NCI-H187 (cell line): ENCODE measurements around the gene TMTC2.

ENCODE experiments used
- DNase-seq, 2 experiments: peaks; one replicate each; lab custom pipeline; 2025; lab: John Stamatoyannopoulos, UW

TMTC2 gene

GRCh38 chr12:82954064-82954463 lies 267.4 kb downstream of the TMTC2 start:
- DNase-seq: no peak

GRCh38 chr12:82954572-82954971 lies 267.9 kb downstream of the TMTC2 start:
- DNase-seq: no peak

DNA sequence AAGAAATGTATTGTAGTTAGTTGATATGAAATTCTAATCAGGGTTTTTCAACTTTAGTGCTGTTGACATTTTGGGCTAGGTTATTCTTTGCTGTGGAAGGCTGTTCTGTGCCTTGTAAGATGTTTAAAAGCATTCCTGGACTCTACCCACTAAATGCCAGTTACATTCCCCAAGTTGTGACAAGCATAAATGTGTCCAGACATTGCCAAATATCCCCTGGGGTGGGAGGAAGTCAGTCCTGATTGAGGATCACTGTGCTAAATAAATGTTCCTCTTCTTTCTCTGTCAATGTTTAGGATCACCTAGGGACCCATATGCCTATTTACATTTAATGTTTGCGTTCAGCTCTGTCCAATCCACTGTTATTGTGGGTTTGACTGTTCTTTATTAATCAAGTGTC lies 268.3 kb downstream of the TMTC2 start:
- no peak for DNase-seq

DNA sequence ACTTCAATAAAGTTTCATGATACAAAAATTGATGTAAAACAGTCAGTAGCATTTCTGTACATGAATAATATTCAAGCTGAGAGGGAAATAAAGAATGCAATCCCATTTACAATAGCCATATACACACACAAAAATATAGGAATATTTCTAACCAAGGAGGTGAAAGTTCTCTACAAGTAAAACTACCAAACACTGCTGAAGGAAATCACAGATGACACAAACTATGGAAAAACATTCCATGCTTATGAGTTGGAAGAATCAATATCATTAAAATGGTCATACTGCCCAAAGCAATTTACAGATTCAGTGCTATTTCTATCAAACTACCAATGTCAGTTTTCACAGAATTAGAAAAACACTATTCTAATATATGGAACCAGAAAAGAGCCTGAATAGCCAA lies 272.3 kb downstream of the TMTC2 start:
- DNase-seq: no peak

DNA sequence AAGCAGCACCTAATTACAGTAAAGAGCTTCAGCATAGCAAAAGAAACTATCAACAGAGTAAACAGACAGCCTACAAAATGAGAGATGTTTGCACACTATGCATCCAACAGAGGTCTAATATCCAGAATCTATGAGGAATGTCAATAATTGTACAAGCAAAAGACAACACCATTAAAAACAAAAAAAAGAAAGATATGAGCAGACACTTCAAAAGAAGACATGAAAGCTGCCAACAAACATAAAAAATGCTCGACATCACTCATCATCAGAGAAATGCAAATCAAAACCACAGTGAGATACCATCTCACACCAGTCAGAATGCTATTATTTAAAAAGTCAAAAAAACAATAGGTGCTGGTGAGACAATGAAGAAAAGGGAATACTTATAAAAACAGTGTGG lies 273.1 kb downstream of the TMTC2 start:
- no peak for DNase-seq

GRCh38 chr12:82961835-82962234 lies 275.1 kb downstream of the TMTC2 start:
- no peak for DNase-seq

- no peak for DNase-seq
Measured at GRCh38 chr12:82963956-82964355, 277.2 kb downstream of the TMTC2 start.

DNA sequence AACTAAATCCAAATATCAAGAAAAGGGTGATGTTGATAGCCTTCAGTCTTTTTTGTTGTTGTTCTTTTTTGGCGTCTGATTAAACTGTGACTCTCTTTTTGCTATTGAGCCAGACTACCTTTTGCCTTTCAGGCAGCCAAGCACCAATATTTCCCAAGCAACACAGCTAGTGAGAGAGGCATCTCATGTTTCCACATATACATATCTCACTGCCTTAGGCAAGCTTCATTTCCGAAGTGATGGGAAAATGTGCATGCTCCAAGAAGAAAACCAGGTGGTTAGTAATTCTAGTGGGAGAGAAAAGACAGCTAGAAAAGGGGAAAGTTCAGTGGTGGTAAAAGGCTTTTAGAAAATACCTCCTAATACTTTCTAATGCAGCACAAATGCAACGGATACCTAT lies 277.7 kb downstream of the TMTC2 start:
- no peak for DNase-seq

- DNase-seq: no peak
Measured at GRCh38 chr12:82966001-82966559, 279.4 kb downstream of the TMTC2 start.

DNA sequence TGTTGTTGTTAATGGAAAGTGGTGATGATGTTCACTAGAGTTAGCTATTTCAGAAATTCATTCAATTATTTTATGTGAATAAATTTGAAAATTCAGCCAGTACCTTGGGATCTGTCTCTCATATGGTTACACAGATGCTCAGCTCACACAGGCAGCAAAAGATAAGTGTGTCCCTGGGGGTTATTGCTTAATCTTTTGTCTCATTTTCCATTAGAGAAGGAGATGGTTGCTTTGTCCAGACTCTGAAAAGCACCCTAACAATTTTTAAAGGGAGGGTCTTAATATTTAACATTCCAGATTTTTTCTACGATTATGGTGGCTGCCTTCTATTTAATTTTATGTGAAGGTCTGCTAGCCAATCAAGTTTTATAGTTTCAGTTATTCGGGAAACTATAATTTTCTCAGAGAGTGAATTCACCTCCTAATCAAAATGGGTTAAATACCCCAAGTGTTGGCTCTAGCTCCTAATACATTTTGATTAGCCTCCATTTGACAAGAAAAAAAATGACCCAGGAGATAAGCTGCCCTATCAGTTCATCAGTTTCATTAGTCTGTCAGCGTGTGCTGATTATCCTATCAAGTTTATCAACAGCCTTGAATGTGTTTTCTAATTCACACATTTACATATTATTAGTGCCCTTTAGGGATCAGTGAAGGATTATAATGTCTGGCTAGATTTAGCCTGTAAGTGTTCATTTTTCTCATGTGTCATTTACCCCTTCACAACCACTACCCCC lies 282.1 kb downstream of the TMTC2 start:
- no peak for DNase-seq

DNA sequence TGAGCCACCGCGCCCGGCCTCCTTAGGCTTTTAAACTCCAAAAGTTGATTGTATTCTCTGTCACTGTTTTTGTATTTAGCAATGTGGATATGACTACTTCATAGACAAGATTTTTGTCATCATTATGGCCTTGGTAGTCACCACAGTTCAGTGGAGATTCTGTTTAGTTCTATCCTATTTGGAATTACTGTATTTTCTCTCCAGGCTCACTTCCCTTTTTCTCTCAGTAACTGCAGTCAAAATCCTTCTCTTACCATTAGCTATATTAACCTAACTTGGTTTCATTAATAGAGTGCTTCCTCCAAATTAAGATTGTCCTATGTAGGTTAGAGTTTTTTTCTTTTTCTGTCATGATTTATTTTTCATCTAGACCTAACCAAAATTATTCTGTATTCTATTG lies 283.9 kb downstream of the TMTC2 start:
- DNase-seq: no peak

- DNase-seq: no peak
Measured at GRCh38 chr12:82971584-82971983, 284.9 kb downstream of the TMTC2 start.

- no peak for DNase-seq
Measured at GRCh38 chr12:82972624-82973023, 285.9 kb downstream of the TMTC2 start.

GRCh38 chr12:82973592-82973991 lies 286.9 kb downstream of the TMTC2 start:
- DNase-seq: no peak

GRCh38 chr12:82981150-82981549 lies 294.4 kb downstream of the TMTC2 start:
- no peak for DNase-seq

DNA sequence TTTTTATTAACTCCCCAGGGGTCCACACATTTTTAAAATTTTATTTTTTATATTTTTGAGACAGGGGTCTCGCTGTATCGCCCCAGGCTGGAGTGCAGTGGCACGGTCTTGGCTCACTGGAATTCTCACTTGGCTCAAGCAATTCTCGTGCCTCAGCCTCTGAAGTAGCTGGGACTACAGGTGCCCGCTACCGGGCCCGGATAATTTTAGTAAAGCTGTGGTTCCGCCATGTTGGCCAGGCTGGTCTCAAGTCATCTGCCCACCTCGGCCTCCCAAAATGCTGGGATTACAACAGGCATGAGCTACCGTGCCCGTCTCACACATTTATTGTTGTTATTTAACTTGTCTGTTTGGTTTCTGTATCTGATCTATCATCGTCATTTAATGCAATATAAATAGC lies 307.4 kb downstream of the TMTC2 start:
- DNase-seq: no peak

DNA sequence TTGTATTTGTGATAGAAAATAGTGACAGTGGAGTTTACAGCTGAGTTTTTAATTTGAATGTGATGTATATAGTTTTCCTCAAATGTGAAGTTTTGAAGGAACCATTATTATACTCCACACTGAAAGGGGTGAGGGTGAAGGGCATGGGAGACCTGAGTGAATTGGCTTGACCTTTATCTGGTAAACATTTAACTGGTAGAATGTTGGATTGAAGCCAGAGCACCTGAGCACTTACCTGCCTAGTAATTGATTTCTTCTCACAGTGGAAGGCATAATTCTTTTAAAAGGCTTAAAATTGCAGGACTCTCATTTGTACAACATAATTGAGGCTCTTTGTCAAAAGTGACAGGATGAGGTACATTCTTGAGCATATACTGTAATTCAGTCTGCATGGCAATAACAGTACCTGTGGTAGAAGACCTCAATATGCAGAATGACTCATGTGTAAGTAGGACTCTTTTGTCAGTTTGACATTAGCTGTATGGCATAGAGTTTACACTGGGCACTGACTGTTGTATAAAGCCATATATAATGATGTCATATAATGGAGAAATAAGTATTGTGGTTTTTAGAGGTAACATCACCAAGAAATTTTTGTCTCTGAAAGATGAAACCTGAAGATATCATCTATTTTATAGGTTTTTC lies 309.6 kb downstream of the TMTC2 start:
- no peak for DNase-seq

- DNase-seq: no peak
Measured at GRCh38 chr12:82998509-82998908, 311.8 kb downstream of the TMTC2 start.

DNA sequence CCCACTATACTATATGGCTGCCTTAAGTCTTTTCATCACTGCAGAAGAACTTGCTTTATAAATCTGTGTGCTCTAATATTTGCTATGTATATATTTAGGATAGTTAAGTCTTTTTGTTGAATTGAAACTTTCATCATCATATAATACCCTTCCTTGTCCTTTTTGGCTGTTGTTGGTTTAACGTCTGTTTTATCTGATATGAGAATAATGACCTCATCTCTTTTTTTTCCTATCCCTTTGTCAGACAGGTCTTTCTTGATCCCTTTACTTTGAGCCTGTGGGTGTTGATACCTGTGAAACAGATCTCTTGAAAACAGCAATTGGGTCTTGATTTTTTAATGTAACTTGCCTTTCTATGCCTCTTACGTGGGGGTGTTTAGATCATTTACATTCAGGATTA lies 316.3 kb downstream of the TMTC2 start:
- no peak for DNase-seq

GRCh38 chr12:83005534-83006197 lies 319.0 kb downstream of the TMTC2 start:
- DNase-seq: no peak

DNA sequence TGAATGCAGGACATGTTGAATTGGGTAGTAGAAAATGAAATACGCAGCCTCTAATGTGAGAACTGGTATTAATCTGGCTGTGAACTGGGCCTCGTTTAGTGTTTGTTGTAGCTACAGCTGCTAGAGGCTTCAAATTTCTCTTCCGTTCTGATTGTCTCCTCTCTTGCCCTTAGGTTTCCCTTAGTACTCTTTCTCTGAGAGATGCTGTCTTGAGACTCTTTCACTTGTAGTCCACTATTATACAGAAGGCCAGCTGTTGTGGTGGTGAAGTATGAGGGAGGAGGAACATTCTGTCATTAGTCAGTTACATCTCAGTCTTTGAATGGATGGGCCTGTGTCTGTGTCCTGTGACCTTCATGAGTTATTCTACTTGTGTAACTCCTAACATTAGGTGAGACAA lies 322.0 kb downstream of the TMTC2 start:
- no peak for DNase-seq

DNA sequence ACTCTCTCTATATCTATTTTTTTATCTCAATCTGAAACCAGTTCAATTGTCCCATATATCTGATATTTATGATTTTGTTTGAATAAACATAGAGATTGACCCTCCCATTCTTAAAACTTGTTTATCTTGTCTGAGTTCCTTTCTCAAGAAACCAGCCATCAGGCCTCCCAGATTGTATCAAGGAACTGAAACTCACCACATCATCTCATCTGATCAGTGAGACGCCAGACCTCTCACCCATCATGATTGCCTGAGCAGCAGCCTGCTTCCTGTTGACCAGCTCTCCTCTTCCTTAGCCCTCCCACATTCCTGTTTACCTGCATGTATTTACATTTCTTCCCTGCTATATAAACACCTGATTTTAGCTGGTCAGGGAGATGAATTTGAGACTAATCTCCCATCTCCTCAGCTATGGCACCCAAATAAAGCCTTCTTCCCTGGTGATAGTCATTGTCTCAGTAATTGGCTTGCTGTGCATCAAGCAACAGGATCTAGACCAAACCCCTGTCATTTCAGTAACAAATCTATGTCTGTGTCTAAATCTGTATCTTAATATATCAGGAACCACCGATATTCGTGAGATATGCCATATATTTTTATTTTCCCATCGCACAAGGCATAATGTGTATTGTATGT lies 323.6 kb downstream of the TMTC2 start:
- DNase-seq: no peak
